ENCODE measurements around the gene DEDD2. TPM values are rescaled to one million over a fixed set of nuclear protein-coding genes. Genes with fewer than 3 reads are reported as not detected.

The DEDD2 gene, protein sequence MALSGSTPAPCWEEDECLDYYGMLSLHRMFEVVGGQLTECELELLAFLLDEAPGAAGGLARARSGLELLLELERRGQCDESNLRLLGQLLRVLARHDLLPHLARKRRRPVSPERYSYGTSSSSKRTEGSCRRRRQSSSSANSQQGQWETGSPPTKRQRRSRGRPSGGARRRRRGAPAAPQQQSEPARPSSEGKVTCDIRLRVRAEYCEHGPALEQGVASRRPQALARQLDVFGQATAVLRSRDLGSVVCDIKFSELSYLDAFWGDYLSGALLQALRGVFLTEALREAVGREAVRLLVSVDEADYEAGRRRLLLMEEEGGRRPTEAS
- total RNA-seq = 18.9 and 24.6 TPM in 2 replicates

GRCh38 chr19:42217520-42218437, at the start of gene DEDD2:
Gene DEDD2, minus strand, starts transcription at chr19:42217677. Its CDS starts 670 bp downstream, at chr19:42217007.

GRCh38 chr19:42254850-42255765, 37.6 kb upstream of the DEDD2 start, which contains the start of gene ERF:
Gene ERF, minus strand, starts transcription at chr19:42255128. Its CDS starts 129 bp downstream, at chr19:42254999.

DNA sequence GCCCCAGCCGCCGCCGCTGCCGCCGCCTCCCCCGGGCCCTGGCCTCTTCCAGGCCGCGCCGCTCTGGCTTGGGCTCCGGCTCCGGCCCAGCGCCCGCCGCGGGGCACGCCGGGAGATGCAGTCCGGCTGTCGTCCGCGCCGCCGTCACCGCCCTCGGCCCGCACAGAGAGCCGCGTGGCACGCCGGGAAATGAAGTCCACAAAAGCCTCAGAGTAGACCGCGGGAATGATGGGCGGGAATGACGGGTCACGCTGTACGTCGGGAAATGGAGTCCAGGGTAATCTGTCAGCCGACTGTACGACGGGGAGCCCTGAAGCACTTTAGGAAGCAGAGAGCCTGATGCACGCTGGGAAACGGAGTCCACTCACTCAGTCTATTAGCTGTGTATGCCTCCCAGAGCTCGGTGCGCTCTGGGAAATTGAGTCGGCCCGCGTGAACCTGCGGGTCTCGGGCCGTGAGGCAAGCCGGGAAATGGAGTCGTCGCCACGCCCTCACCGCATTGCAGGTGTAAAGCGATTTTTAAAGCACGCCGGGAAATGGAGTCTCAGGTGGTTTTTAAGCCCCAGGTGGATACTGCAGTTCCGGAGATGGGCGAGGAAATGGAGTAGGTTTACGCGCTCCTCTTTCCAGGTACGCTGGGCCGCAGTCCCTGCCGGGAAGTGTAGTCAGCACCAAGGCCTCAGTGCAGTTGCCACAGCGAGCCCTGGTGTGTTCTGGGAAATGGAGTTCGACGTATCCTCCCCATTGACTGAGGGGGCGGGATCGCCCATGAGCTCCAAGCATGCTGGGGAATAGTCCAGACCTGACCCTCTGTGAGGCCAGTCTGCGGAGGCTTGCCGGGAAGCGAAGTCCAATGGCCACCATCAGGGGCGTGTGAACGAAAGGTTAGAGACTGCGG, 25.3 kb upstream of the DEDD2 start, which contains the start of gene GSK3A:
TSS of gene GSK3A (minus strand) at position 91 of the 898 bp plus-strand sequence. CDS start 137 bp downstream, outside the sequence.

GRCh38 chr19:42219812-42220750, 2.6 kb upstream of the DEDD2 start, which contains the start of gene ZNF526:
Gene ZNF526, plus strand, starts transcription at chr19:42220312. Its CDS starts 4,092 bp downstream, at chr19:42224404.

Other genes with a start within 250 kb of the DEDD2 start
- under 0.01 TPM in 1 of 2 replicates, not detected in the other for gene ATP1A3, start 223.4 kb downstream of the DEDD2 start, total RNA-seq
- gene GRIK5, start 147.5 kb downstream of the DEDD2 start, total RNA-seq = under 0.01 TPM in 1 of 2 replicates, not detected in the other
- 23.2 and 26.8 TPM in 2 replicates for gene ZNF574, start 141.5 kb downstream of the DEDD2 start, total RNA-seq
- 1.3 and 1.5 TPM in 2 replicates for gene POU2F2, start 85.2 kb downstream of the DEDD2 start, total RNA-seq
- 15.7 and 16.7 TPM in 2 replicates for gene ZNF526, start 2.6 kb upstream of the DEDD2 start, total RNA-seq
- gene GSK3A, start 24.9 kb upstream of the DEDD2 start, total RNA-seq = 30.1 and 34.4 TPM in 2 replicates
- 56.6 and 90.2 TPM in 2 replicates for gene ERF, start 37.5 kb upstream of the DEDD2 start, total RNA-seq
- 37.2 and 42.5 TPM in 2 replicates for gene CIC, start 51.6 kb upstream of the DEDD2 start, total RNA-seq
- 0.67 and 0.98 TPM in 2 replicates for gene PRR19, start 84.5 kb upstream of the DEDD2 start, total RNA-seq
- 41.3 and 51.6 TPM in 2 replicates for gene PAFAH1B3, start 84.9 kb upstream of the DEDD2 start, total RNA-seq
- not detected in 2 replicates for gene TMEM145, start 95.6 kb upstream of the DEDD2 start, total RNA-seq
- gene MEGF8, start 108.0 kb upstream of the DEDD2 start, total RNA-seq = 33.1 and 49.0 TPM in 2 replicates
- 0.65 TPM in 1 of 2 replicates, not detected in the other for gene CNFN, start 172.6 kb upstream of the DEDD2 start, total RNA-seq
- 4.5 and 5.6 TPM in 2 replicates for gene LIPE, start 209.7 kb upstream of the DEDD2 start, total RNA-seq
- not detected in 2 replicates for gene CXCL17, start 225.3 kb upstream of the DEDD2 start, total RNA-seq